ENCODE results near the gene DNAJC15.

DNA sequence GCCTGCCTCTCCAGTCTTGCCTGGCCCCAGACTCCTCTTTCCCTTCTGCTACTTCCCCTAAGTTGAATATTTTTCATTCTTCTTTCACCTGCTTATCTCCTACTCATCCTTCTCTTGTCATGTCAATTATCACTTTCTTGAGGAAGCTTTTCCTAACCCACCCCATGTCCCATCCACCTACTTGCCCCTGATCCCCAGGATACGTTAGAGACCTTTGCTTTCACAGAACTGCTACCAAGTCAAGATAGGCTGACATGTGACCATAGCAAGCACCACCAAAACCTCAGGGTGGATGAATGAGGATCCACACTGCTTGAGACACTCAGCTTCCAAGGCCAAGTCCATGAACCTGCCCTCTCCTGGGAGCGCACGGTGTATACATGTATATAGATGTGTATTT lies 131.5 kb downstream of the DNAJC15 start:
- TF ChIP-seq, protein P1, sequence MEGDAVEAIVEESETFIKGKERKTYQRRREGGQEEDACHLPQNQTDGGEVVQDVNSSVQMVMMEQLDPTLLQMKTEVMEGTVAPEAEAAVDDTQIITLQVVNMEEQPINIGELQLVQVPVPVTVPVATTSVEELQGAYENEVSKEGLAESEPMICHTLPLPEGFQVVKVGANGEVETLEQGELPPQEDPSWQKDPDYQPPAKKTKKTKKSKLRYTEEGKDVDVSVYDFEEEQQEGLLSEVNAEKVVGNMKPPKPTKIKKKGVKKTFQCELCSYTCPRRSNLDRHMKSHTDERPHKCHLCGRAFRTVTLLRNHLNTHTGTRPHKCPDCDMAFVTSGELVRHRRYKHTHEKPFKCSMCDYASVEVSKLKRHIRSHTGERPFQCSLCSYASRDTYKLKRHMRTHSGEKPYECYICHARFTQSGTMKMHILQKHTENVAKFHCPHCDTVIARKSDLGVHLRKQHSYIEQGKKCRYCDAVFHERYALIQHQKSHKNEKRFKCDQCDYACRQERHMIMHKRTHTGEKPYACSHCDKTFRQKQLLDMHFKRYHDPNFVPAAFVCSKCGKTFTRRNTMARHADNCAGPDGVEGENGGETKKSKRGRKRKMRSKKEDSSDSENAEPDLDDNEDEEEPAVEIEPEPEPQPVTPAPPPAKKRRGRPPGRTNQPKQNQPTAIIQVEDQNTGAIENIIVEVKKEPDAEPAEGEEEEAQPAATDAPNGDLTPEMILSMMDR (IDR thresholded peaks at IDR 0.05 in 2 of 3, conservative IDR thresholded peaks at IDR 0.05 in 1 of 3; ENCODE audit: borderline replicate concordance in 1 of 3, insufficient read depth in 1 of 3, low read depth in 2 of 3, low read length in 2 of 3) = no peak
- TF ChIP-seq, protein P2, sequence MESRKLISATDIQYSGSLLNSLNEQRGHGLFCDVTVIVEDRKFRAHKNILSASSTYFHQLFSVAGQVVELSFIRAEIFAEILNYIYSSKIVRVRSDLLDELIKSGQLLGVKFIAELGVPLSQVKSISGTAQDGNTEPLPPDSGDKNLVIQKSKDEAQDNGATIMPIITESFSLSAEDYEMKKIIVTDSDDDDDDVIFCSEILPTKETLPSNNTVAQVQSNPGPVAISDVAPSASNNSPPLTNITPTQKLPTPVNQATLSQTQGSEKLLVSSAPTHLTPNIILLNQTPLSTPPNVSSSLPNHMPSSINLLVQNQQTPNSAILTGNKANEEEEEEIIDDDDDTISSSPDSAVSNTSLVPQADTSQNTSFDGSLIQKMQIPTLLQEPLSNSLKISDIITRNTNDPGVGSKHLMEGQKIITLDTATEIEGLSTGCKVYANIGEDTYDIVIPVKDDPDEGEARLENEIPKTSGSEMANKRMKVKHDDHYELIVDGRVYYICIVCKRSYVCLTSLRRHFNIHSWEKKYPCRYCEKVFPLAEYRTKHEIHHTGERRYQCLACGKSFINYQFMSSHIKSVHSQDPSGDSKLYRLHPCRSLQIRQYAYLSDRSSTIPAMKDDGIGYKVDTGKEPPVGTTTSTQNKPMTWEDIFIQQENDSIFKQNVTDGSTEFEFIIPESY (IDR thresholded peaks at IDR 0.05; ENCODE audit: extremely low read depth, insufficient replicate concordance, low read length) = no peak
- TF ChIP-seq SIN3A (IDR thresholded peaks at IDR 0.05; ENCODE audit: low read depth) (no peak), YY1 (IDR thresholded peaks at IDR 0.05; ENCODE audit: extremely low read depth, insufficient replicate concordance, low read depth, low read length) (no peak)

All from HCT116 (cell line).